SHP77 (cell line): ENCODE data around the gene RRP1.
"Not testable (repeated sequence)": the region's sequence is repeated elsewhere in the genome, so short reads cannot be mapped to it uniquely, and the experiment has no call there.

ENCODE experiments used
- DNase-seq, 2 experiments: peaks; one replicate each; lab custom pipeline; 2025; lab: John Stamatoyannopoulos, UW

The RRP1 gene

GRCh38 chr21:43816611-43817071 lies 27.3 kb downstream of the RRP1 start:
- DNase-seq = no peak

GRCh38 chr21:43817157-43818086 lies 28.0 kb downstream of the RRP1 start:
- DNase-seq = no peak

- no peak for DNase-seq
Observed at GRCh38 chr21:43818685-43819084, 29.3 kb downstream of the RRP1 start.

- no peak for DNase-seq
Observed at GRCh38 chr21:43819511-43820405, 30.4 kb downstream of the RRP1 start.

- DNase-seq = no peak
Observed at GRCh38 chr21:43820466-43820865, 31.1 kb downstream of the RRP1 start.

GRCh38 chr21:43822166-43822565 lies 32.8 kb downstream of the RRP1 start:
- DNase-seq = not testable (repeated sequence)

GRCh38 chr21:43822741-43823140 lies 33.4 kb downstream of the RRP1 start:
- DNase-seq = not testable (repeated sequence)

GRCh38 chr21:43824333-43825241 lies 35.2 kb downstream of the RRP1 start:
- no peak for DNase-seq

- DNase-seq = no peak
Observed at GRCh38 chr21:43825242-43825935, 36.0 kb downstream of the RRP1 start.

- peak; percentile 5 to 35 for DNase-seq
Observed at GRCh38 chr21:43825936-43826622, 36.7 kb downstream of the RRP1 start.

GRCh38 chr21:43826623-43826974 lies 37.2 kb downstream of the RRP1 start:
- DNase-seq = no peak

GRCh38 chr21:43827015-43827611 lies 37.7 kb downstream of the RRP1 start:
- peak in 1 of 2 experiments; percentile 12 for DNase-seq

GRCh38 chr21:43829161-43829560 lies 39.8 kb downstream of the RRP1 start:
- no peak for DNase-seq

- no peak for DNase-seq
Observed at GRCh38 chr21:43829575-43830119, 40.3 kb downstream of the RRP1 start.

- no peak for DNase-seq
Observed at GRCh38 chr21:43832158-43832550, 42.8 kb downstream of the RRP1 start.

- no peak for DNase-seq
Observed at GRCh38 chr21:43832648-43833047, 43.3 kb downstream of the RRP1 start.

- no peak for DNase-seq
Observed at GRCh38 chr21:43834146-43834905, 44.9 kb downstream of the RRP1 start.

- DNase-seq = no peak
Observed at GRCh38 chr21:43835050-43835449, 45.7 kb downstream of the RRP1 start.

- DNase-seq = no peak
Observed at GRCh38 chr21:43835861-43836260, 46.5 kb downstream of the RRP1 start.
